Endothelial cell of umbilical vein (primary cell): ENCODE measurements around the gene GNA12. TPM values are rescaled to one million over a fixed set of nuclear protein-coding genes. Genes with fewer than 3 reads are reported as not detected.
"Not testable (repeated sequence)": the region's sequence is repeated elsewhere in the genome, so short reads cannot be mapped to it uniquely, and the experiment has no call there.

Experiments used
- BruUV-seq: library from RNA; stranded (reverse); fragments of 400-500 nt; replicated peaks from 2 replicates; lab custom pipeline; 2021; lab: Mats Ljungman, UMichigan
- CTCF ChIA-PET: fragments of 300-600, 350-600 bp; sonication (Branson Sonifier 250); formaldehyde crosslinking; loops from one replicate; lab custom pipeline; 2021; ENCODE audit warnings: antibody characterized with exemption, inconsistent platforms; lab: Charles Lee
- POLR2A ChIA-PET: fragments of 300-600, 350-600 bp; sonication (Branson Sonifier 250); formaldehyde crosslinking; loops from one replicate; lab custom pipeline; 2021; ENCODE audit warnings: antibody characterized with exemption, inconsistent platforms; lab: Charles Lee
- DNase-seq: peaks from one replicate; pipeline ENCODE4 v3.0.0-alpha.2; 2011; ENCODE audit warnings: low read depth, low spot score
- FAIRE-seq: peaks from 2 replicates; lab custom pipeline; 2011; peaks lifted over from hg19 to GRCh38; lab: Jason Lieb, UNC
- H2AFZ ChIP-seq: 2 replicates; pipeline ENCODE4 v1.6.0; 2012; ENCODE audit warnings: low read depth, low read length, control low read depth, inconsistent platforms
- H3K27ac ChIP-seq: 2 replicates; pipeline ENCODE4 v1.5.1; 2011; ENCODE audit warnings: low read depth, mild to moderate bottlenecking, control low read depth, low read length, moderate library complexity; ENCODE audit not compliant: insufficient read depth
- H3K27me3 ChIP-seq, 2 experiments: 2 replicates each; pipeline versions ENCODE4 v1.6.0 to v1.6.1; 2011; ENCODE audit warnings: low read length in 2 of 2, mixed read lengths in 1 of 2; ENCODE audit not compliant: control insufficient read depth in 2 of 2, insufficient read depth in 2 of 2
- H3K36me3 ChIP-seq, 2 experiments: 2 replicates in 1 of 2; 3 replicates in 1 of 2; pipeline ENCODE4 v1.5.1; 2011; ENCODE audit warnings: low read length in 2 of 2, mild to moderate bottlenecking in 1 of 2, moderate library complexity in 1 of 2; ENCODE audit not compliant: control insufficient read depth in 2 of 2, insufficient read depth in 2 of 2; ENCODE audit errors: extremely low read depth in 1 of 2
- H3K4me1 ChIP-seq: 3 replicates; pipeline ENCODE4 v1.5.1; 2011; ENCODE audit warnings: mild to moderate bottlenecking, low read length; ENCODE audit not compliant: control insufficient read depth, insufficient read depth; ENCODE audit errors: extremely low read depth
- H3K4me2 ChIP-seq: 2 replicates; pipeline ENCODE4 v1.6.1; 2011; ENCODE audit warnings: low read length, control low read depth, mixed read lengths; ENCODE audit not compliant: insufficient read depth
- H3K4me3 ChIP-seq, 3 experiments: fragments of 200-600 bp in 1 of 3; sonication (generic), shearing (Covaris generic) in 1 of 3; replicated peaks in 1 of 3; 2 replicates each; pipeline ENCODE4 v1.5.1; 2011 to 2016; ENCODE audit warnings: control low read depth in 3 of 3, low read length in 3 of 3, mild to moderate bottlenecking in 2 of 3, inconsistent platforms in 1 of 3, low read depth in 1 of 3, moderate library complexity in 1 of 3; ENCODE audit not compliant: insufficient read depth in 1 of 3
- H3K79me2 ChIP-seq: 2 replicates; pipeline ENCODE4 v1.6.0; 2012; ENCODE audit warnings: low read length, inconsistent platforms; ENCODE audit not compliant: control insufficient read depth, insufficient read depth
- H3K9ac ChIP-seq: replicated peaks from 2 replicates; pipeline ENCODE3; 2011; ENCODE audit warnings: low read length, control low read depth; ENCODE audit not compliant: insufficient read depth; ENCODE audit errors: extremely low read depth
- H3K9me1 ChIP-seq: replicated peaks from 3 replicates; pipeline ENCODE4 v1.6.0; 2011; ENCODE audit warnings: mild to moderate bottlenecking, low read length; ENCODE audit not compliant: control insufficient read depth, insufficient read depth; ENCODE audit errors: extremely low read depth
- H3K9me3 ChIP-seq: replicated peaks from 2 replicates; pipeline ENCODE4 v1.5.1; 2012; ENCODE audit warnings: low read length, inconsistent platforms; ENCODE audit not compliant: control insufficient read depth, insufficient read depth
- H4K20me1 ChIP-seq: replicated peaks from 2 replicates; pipeline ENCODE3; 2011; ENCODE audit warnings: mild to moderate bottlenecking, low read length; ENCODE audit not compliant: control insufficient read depth, insufficient read depth; ENCODE audit errors: extremely low read depth
- EZH2 ChIP-seq: IDR thresholded peaks from 2 replicates; pipeline ENCODE4 v1.6.1; 2012; ENCODE audit warnings: borderline replicate concordance, low read depth, mild to moderate bottlenecking, moderate library complexity, low read length, inconsistent platforms; ENCODE audit not compliant: severe bottlenecking
- FOS ChIP-seq: IDR thresholded peaks from 2 replicates; pipeline ENCODE4 v1.6.1; 2011; ENCODE audit warnings: mild to moderate bottlenecking, low read length, moderate library complexity, borderline replicate concordance; ENCODE audit not compliant: insufficient read depth
- GATA2 ChIP-seq: IDR thresholded peaks from 2 replicates; pipeline ENCODE4 v1.7.0; 2011; ENCODE audit warnings: low read depth, mild to moderate bottlenecking, moderate library complexity, mixed read lengths, low read length; ENCODE audit not compliant: insufficient read length, insufficient read depth
- JUN ChIP-seq: IDR thresholded peaks from 2 replicates; pipeline ENCODE4 v1.6.1; 2011; ENCODE audit warnings: borderline replicate concordance, low read depth; ENCODE audit not compliant: insufficient read length, insufficient read depth
- MYC ChIP-seq: IDR thresholded peaks from one replicate; pipeline ENCODE4 v1.6.1; 2011; ENCODE audit warnings: mild to moderate bottlenecking, low read depth, low read length
- POLR2A ChIP-seq: IDR thresholded peaks from 2 replicates; pipeline ENCODE4 v1.6.1; 2012; ENCODE audit warnings: low read depth, mild to moderate bottlenecking, control low read depth, low read length
- POLR2AphosphoS5 ChIP-seq: IDR thresholded peaks from 2 replicates; pipeline ENCODE4 v1.6.1; 2012; ENCODE audit warnings: low read depth, mild to moderate bottlenecking, control low read depth, low read length, moderate library complexity; ENCODE audit not compliant: insufficient read depth
- dilution Hi-C: fragments of 300-500 bp; cut with MboI; formaldehyde crosslinking; loops from one replicate; pipeline ENCODE4 v1.15.0; 2019; ENCODE audit warnings: low sequenced_read_pairs; ENCODE audit not compliant: extremely low pct_ligation_motif_present
- intact Hi-C: fragments of 100-400 bp; cut with micrococcal nuclease; formaldehyde crosslinking; loops from one replicate; pipeline ENCODE4 v1.10.0; 2022
- polyA plus RNA-seq, 4 experiments: library from polyadenylated mRNA; depleted of rRNA in 3 of 4; stranded (reverse) in 3 of 4; unstranded in 1 of 4; fragments of >200 nt; gene quantifications; 2 replicates each; pipeline versions ENCODE4 v1.2.1 to v1.2.3, GENCODE V29; 2011 to 2012; ENCODE audit warnings: missing spikeins in 1 of 4
- total RNA-seq: library from RNA; stranded (reverse); gene quantifications from 2 replicates; pipeline ENCODE4 v1.2.3, GENCODE V29; 2021
- TF ChIP-seq, protein P1 (sequence below): IDR thresholded peaks from 2 replicates; pipeline ENCODE4 v1.6.1; 2011; ENCODE audit not compliant: insufficient read depth, insufficient read length
- TF ChIP-seq, protein P2 (sequence below), 2 donors: IDR thresholded peaks; 1 replicate in 1 of 2; 2 replicates in 1 of 2; pipeline ENCODE4 v1.5.1; 2011; ENCODE audit warnings: low read length in 2 of 2, mild to moderate bottlenecking in 2 of 2, moderate library complexity in 2 of 2, control low read depth in 1 of 2, inconsistent platforms in 1 of 2, low read depth in 1 of 2; ENCODE audit not compliant: insufficient read depth in 1 of 2; ENCODE audit errors: extremely low read depth in 1 of 2

The GNA12 gene
- total and polyA plus RNA-seq, 2 donors (not counting 3 experiments of a cell fraction or from before 2014, with no cell fraction given), result 63.0 to 75.1 TPM

DNA sequence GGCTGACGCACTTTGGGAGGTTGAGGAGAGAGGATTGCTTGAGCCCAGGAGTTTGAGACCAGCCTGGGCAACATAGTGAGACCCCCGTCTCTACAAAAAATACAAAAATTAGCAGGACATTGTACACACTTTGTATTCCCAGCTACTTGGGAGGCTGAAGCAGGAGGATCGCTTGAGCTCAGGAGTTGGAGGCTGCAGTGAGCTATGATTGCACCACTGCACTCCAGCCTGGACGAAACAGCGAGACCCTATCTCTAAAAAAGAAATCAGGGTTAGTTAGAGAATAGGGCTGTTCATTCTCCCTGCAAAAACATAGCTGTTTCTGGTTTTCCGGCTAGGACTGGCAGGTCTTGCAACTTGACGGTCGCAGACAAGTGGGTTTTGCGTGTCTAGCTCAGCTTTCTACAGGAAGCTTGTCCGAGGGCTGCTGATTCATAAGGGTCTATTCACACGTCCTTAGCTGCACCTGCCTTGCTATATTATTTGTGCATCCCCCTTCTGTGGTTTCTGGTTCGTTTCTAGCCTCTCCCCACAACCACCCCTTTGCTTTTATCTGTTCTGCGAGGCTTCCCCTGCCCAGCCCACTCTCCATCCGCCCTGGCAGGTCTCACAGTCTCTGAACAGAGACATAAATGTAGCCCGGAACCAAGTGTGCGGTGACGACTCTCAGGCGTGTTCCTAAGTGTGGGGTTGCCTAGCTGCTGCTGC is 145.4 kb downstream of the GNA12 start:
- Histone ChIP-seq H3K36me3 (no peaks in the 10 kb centered on the region), H3K9me1 (no peaks in the 10 kb centered on the region), H3K4me3 (no peak overlapping the region), H3K27ac (no peak overlapping the region), H3K9me3 (no peaks in the 10 kb centered on the region), H3K79me2 (no peaks in the 10 kb centered on the region), H3K4me1 (no peaks in the 10 kb centered on the region), H3K9ac (no peak overlapping the region), H4K20me1 (no peaks in the 10 kb centered on the region), H3K4me2 (no peak overlapping the region), H2AFZ (no peak overlapping the region), H3K27me3 (peaks cover 0 to 2% of the 10 kb centered on the region in 2 experiments)
- TF ChIP-seq MYC (no peak), POLR2AphosphoS5 (no peak), FOS (no peak), GATA2 (no peak), EZH2 (no peak), JUN (no peak), POLR2A (no peak)
- TF ChIP-seq, protein P1, sequence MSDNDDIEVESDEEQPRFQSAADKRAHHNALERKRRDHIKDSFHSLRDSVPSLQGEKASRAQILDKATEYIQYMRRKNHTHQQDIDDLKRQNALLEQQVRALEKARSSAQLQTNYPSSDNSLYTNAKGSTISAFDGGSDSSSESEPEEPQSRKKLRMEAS, result no peak
- TF ChIP-seq, protein P2, sequence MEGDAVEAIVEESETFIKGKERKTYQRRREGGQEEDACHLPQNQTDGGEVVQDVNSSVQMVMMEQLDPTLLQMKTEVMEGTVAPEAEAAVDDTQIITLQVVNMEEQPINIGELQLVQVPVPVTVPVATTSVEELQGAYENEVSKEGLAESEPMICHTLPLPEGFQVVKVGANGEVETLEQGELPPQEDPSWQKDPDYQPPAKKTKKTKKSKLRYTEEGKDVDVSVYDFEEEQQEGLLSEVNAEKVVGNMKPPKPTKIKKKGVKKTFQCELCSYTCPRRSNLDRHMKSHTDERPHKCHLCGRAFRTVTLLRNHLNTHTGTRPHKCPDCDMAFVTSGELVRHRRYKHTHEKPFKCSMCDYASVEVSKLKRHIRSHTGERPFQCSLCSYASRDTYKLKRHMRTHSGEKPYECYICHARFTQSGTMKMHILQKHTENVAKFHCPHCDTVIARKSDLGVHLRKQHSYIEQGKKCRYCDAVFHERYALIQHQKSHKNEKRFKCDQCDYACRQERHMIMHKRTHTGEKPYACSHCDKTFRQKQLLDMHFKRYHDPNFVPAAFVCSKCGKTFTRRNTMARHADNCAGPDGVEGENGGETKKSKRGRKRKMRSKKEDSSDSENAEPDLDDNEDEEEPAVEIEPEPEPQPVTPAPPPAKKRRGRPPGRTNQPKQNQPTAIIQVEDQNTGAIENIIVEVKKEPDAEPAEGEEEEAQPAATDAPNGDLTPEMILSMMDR (IDR thresholded peaks at IDR 0.05; ENCODE audit: extremely low read depth in 1 of 2, insufficient read depth in 1 of 2, low read depth in 1 of 2, low read length in 2 of 2), result no peak
- no TSS peak for BruUV-seq
- no peak for FAIRE-seq
- POLR2A ChIA-PET, result no interaction called here
- dilution Hi-C loops (no loop called here), intact Hi-C loops (no loop called here)
- CTCF ChIA-PET, result interaction anchor here (0.6 to 3.6 kb wide), 4 partner anchors 11 to 329 kb away, joined by 5 to 29 read pairs (median 6); no protein-coding TSS in a partner anchor
- DNase-seq, result no peak

DNA sequence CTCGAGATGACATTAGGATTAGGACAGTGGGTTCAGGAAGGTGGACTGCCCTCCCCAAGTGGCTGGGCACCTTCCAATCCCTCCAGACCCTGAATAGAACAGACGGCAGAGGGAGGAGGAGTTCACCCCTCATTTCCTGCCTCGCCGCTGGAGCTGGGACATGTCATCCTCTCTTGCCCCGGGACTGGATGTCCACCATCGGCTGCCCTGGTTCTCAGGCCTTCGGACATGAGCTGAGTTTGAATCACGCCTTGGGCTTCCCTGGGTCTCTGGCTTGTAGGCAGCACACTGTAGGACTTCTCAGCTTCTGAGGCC is 150.0 kb downstream of the GNA12 start:
- dilution Hi-C loops, H2AFZ ChIP-seq, H3K9me3 ChIP-seq, intact Hi-C loops, H4K20me1 ChIP-seq, H3K36me3 ChIP-seq, FAIRE-seq, BruUV-seq, H3K9ac ChIP-seq, H3K4me1 ChIP-seq, H3K4me3 ChIP-seq, H3K79me2 ChIP-seq, DNase-seq, H3K9me1 ChIP-seq, H3K4me2 ChIP-seq, POLR2A ChIA-PET, H3K27ac ChIP-seq: not testable (repeated sequence)
- peaks cover 2 to 14% of the 10 kb centered on the region in 2 experiments for H3K27me3 ChIP-seq
- CTCF ChIA-PET, result interaction anchor here (1.1 to 2.3 kb wide), 2 partner anchors 13 to 16 kb away, joined by 3 to 5 read pairs; no protein-coding TSS in a partner anchor
